IPS-20b (cell line): ENCODE data around the gene DEPDC5.

Source experiments
- H3K27ac ChIP-seq: one replicate; pipeline ENCODE4 v1.5.1; 2013; ENCODE audit warnings: low read length
- H3K27me3 ChIP-seq: 2 replicates; pipeline ENCODE4 v1.6.1; 2013; ENCODE audit warnings: mild to moderate bottlenecking, low read length, inconsistent platforms; ENCODE audit not compliant: insufficient read depth
- H3K36me3 ChIP-seq: 2 replicates; pipeline ENCODE4 v1.6.1; 2013; ENCODE audit warnings: low read depth, mild to moderate bottlenecking, inconsistent platforms, low read length, moderate library complexity; ENCODE audit not compliant: insufficient read depth
- H3K4me1 ChIP-seq: 2 replicates; pipeline ENCODE4 v1.6.1; 2013; ENCODE audit warnings: mild to moderate bottlenecking, control low read depth, inconsistent platforms, low read length, moderate library complexity; ENCODE audit not compliant: insufficient read depth
- H3K4me3 ChIP-seq: 2 replicates; pipeline ENCODE4 v1.5.1; 2013; ENCODE audit warnings: mild to moderate bottlenecking, low read length, inconsistent platforms
- H3K9ac ChIP-seq: 2 replicates; pipeline ENCODE4 v1.6.1; 2013; ENCODE audit warnings: low read depth, mild to moderate bottlenecking, inconsistent platforms, low read length, moderate library complexity
- H3K9me3 ChIP-seq: 2 replicates; pipeline ENCODE4 v1.6.1; 2013; ENCODE audit warnings: mild to moderate bottlenecking, low read depth, low read length, inconsistent platforms; ENCODE audit not compliant: insufficient read depth

Gene DEPDC5

GRCh38 chr22:31905356-31905755 lies 151.5 kb downstream of the DEPDC5 start:
- Histone ChIP-seq H3K27ac (no peak overlapping the region), H3K9ac (no peak overlapping the region), H3K4me1 (no peaks in the 10 kb centered on the region), H3K9me3 (no peaks in the 10 kb centered on the region), H3K4me3 (no peak overlapping the region), H3K36me3 (peaks cover 17% of the 10 kb centered on the region), H3K27me3 (no peaks in the 10 kb centered on the region)

- Histone ChIP-seq H3K9me3 (no peaks in the 10 kb centered on the region), H3K27me3 (no peaks in the 10 kb centered on the region), H3K9ac (no peak overlapping the region), H3K36me3 (peaks cover 17% of the 10 kb centered on the region), H3K27ac (no peak overlapping the region), H3K4me1 (no peaks in the 10 kb centered on the region), H3K4me3 (no peak overlapping the region)
Measured at GRCh38 chr22:31906086-31906485, 152.3 kb downstream of the DEPDC5 start.

DNA sequence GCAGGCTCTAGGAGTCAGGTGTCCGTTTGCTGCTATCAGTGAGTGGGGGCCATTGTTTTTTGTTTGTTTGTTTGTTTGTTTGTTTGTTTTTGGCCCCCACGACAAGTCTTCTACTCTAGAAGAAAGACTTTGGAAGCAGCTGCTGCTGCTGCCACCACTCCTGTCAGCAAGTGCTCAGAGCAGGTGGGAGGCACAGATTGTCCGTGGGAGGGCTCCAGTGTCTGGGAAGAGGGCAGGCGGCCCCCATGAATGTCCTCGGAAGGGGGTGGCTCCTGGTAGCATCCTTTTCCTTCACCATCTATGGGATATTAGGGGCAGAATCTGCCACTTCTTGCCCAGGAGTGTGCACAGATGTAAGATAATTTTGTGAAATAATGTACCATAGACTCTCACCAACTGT lies 152.8 kb downstream of the DEPDC5 start:
- Histone ChIP-seq H3K9me3 (no peaks in the 10 kb centered on the region), H3K9ac (no peak overlapping the region), H3K4me1 (no peaks in the 10 kb centered on the region), H3K27ac (no peak overlapping the region), H3K27me3 (no peaks in the 10 kb centered on the region), H3K36me3 (peaks cover 14% of the 10 kb centered on the region), H3K4me3 (no peak overlapping the region)

- H3K36me3 ChIP-seq: peaks cover 4% of the 10 kb centered on the region
- H3K9me3 ChIP-seq: no peaks in the 10 kb centered on the region
- no peak overlapping the region for H3K27ac ChIP-seq
- H3K9ac ChIP-seq: no peak overlapping the region
- no peaks in the 10 kb centered on the region for H3K4me1 ChIP-seq
- no peak overlapping the region for H3K4me3 ChIP-seq
- no peaks in the 10 kb centered on the region for H3K27me3 ChIP-seq
Measured at GRCh38 chr22:31909977-31910376, 156.2 kb downstream of the DEPDC5 start.

DNA sequence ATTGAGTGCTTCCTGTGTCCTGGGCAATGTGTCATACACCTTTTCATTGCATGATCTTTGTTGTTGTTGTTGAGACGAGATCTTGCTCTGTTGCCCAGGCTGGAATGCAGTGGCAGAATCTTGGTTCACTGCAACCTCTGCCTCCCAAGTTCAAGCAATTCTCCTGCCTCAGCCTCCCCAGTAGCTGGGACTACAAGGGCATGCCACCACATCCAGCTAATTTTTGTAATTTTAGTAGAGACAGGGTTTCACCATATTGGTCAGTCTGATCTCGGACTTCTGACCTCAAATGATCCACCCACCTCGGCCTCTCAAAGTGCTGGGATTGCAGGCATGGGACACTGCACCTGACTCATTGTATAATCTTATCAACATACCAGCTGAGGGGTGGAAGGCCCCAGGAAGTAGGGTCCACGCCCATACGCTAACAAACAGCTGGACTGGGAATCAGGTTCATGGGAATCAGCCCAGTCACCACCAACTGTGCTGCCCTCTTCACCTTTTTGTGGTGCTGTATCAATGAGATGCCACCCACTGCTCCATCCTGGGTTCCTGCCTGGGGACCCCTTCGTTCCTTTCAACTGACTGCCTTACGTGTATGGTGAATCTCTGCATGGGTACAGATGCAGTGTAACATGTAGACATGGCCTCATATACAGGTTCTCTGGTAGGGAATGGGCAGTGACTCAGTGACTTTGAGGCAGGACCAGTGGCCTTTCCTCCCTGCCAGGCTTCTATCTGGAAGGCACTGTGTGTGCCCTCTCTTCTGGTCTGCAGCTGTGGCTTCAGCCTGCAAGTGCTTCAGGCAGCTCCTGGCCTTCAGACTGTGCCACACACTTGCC lies 158.0 kb downstream of the DEPDC5 start:
- Histone ChIP-seq H3K9ac (no peak overlapping the region), H3K4me3 (no peak overlapping the region), H3K27me3 (no peaks in the 10 kb centered on the region), H3K4me1 (no peaks in the 10 kb centered on the region), H3K9me3 (no peaks in the 10 kb centered on the region), H3K27ac (no peak overlapping the region), H3K36me3 (peaks cover 2% of the 10 kb centered on the region)

- Histone ChIP-seq H3K4me1 (no peaks in the 10 kb centered on the region), H3K4me3 (no peak overlapping the region), H3K27me3 (no peaks in the 10 kb centered on the region), H3K36me3 (no peaks in the 10 kb centered on the region), H3K9me3 (no peaks in the 10 kb centered on the region), H3K9ac (no peak overlapping the region), H3K27ac (no peak overlapping the region)
Measured at GRCh38 chr22:31912407-31912743, 158.6 kb downstream of the DEPDC5 start.

DNA sequence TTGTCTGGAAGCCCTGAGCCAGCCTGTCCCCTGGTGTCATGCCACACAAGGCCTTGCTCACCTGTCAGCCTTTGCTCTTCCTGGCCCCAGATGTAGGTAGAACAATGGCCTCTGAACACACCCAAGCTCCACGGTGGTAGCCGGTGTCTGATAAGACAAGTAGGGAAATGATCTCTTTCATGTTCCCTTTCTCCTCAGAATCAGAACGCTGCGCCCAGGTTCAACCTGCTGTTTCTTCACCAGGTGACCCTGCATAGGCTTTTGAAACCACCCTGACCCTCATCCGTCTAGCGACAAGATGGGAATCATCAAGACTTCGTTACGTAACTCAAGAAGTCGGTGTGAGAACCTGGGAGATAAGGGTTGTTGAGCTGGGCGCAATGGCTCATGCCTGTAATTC lies 161.8 kb downstream of the DEPDC5 start:
- no peaks in the 10 kb centered on the region for H3K9me3 ChIP-seq
- H3K9ac ChIP-seq: no peak overlapping the region
- no peaks in the 10 kb centered on the region for H3K36me3 ChIP-seq
- no peak overlapping the region for H3K4me3 ChIP-seq
- H3K27me3 ChIP-seq: no peaks in the 10 kb centered on the region
- no peak overlapping the region for H3K27ac ChIP-seq
- no peaks in the 10 kb centered on the region for H3K4me1 ChIP-seq

GRCh38 chr22:31917227-31917921 lies 163.6 kb downstream of the DEPDC5 start:
- H3K9me3 ChIP-seq: no peaks in the 10 kb centered on the region
- no peak overlapping the region for H3K9ac ChIP-seq
- H3K4me3 ChIP-seq: no peak overlapping the region
- no peak overlapping the region for H3K27ac ChIP-seq
- H3K36me3 ChIP-seq: no peaks in the 10 kb centered on the region
- no peaks in the 10 kb centered on the region for H3K4me1 ChIP-seq
- no peaks in the 10 kb centered on the region for H3K27me3 ChIP-seq

- H3K4me3 ChIP-seq: no peak overlapping the region
- H3K36me3 ChIP-seq: no peaks in the 10 kb centered on the region
- no peak overlapping the region for H3K9ac ChIP-seq
- no peaks in the 10 kb centered on the region for H3K9me3 ChIP-seq
- no peaks in the 10 kb centered on the region for H3K27me3 ChIP-seq
- no peak overlapping the region for H3K27ac ChIP-seq
- no peaks in the 10 kb centered on the region for H3K4me1 ChIP-seq
Measured at GRCh38 chr22:31919730-31920129, 165.9 kb downstream of the DEPDC5 start.

DNA sequence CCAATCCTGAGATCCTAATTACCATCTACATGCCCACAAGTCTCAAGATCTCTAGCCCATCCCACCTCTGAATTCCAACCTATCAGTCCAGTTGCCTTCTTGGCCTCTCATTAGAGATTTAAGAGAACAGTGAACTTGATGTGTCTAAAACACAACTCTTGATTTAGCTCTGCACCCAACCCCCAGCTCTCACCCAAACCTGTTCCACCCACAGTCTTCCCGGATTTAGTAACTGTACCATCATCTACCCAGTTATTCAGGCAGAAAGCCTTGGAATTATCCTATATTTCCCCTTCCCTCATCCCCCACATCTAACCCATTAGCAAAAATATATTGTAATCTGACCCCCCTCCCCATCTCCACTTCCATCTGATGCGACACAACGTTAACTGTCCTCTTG lies 166.5 kb downstream of the DEPDC5 start:
- no peaks in the 10 kb centered on the region for H3K4me1 ChIP-seq
- H3K9me3 ChIP-seq: no peaks in the 10 kb centered on the region
- no peaks in the 10 kb centered on the region for H3K27me3 ChIP-seq
- H3K36me3 ChIP-seq: no peaks in the 10 kb centered on the region
- no peak overlapping the region for H3K4me3 ChIP-seq
- H3K9ac ChIP-seq: no peak overlapping the region
- H3K27ac ChIP-seq: no peak overlapping the region

GRCh38 chr22:31921106-31921505 lies 167.3 kb downstream of the DEPDC5 start:
- Histone ChIP-seq H3K9me3 (no peaks in the 10 kb centered on the region), H3K27me3 (no peaks in the 10 kb centered on the region), H3K4me3 (no peak overlapping the region), H3K36me3 (no peaks in the 10 kb centered on the region), H3K9ac (no peak overlapping the region), H3K27ac (no peak overlapping the region), H3K4me1 (no peaks in the 10 kb centered on the region)

DNA sequence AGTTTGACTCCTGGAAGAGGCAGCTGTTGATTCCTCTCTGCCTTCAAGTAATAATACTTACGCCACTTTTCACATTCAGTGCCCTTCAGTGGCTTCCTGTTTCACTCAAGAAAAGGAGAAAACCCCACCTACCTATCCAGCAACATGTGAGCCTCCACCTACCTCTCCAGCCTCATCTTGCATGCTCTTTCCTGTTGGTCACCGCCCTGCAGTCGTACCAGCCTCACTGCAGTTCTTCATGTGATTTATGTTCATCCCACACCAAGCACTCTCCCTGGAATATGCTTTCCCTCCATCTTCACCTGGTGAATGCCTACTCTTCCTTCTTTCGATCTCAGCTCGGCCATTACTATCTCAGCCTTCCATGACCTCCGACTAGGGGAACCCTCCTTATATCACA lies 168.7 kb downstream of the DEPDC5 start:
- H3K9ac ChIP-seq: no peak overlapping the region
- H3K27ac ChIP-seq: no peak overlapping the region
- no peaks in the 10 kb centered on the region for H3K36me3 ChIP-seq
- no peak overlapping the region for H3K4me3 ChIP-seq
- no peaks in the 10 kb centered on the region for H3K9me3 ChIP-seq
- no peaks in the 10 kb centered on the region for H3K27me3 ChIP-seq
- no peaks in the 10 kb centered on the region for H3K4me1 ChIP-seq
